ENCODE results near the gene ATOSA.

DNA sequence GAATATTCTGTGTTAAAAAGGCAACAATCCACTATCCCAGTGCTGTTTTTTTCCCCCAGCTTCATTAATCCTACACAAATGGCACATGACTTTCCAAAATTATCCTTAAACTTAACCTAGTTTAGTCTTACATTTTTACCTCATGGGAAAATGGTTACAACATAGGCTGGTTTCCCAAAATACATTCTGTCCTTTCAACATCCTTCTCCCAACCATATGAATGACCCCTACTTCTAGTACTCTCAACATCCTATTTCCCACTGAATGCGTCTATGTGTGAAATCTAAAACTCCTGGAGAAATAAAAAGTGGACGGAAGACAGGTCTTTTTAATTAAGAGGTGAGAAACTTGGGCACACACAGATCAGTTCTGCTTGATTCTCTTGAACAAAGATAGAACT is 33.3 kb downstream of the ATOSA start:
- TF ChIP-seq, protein P1, sequence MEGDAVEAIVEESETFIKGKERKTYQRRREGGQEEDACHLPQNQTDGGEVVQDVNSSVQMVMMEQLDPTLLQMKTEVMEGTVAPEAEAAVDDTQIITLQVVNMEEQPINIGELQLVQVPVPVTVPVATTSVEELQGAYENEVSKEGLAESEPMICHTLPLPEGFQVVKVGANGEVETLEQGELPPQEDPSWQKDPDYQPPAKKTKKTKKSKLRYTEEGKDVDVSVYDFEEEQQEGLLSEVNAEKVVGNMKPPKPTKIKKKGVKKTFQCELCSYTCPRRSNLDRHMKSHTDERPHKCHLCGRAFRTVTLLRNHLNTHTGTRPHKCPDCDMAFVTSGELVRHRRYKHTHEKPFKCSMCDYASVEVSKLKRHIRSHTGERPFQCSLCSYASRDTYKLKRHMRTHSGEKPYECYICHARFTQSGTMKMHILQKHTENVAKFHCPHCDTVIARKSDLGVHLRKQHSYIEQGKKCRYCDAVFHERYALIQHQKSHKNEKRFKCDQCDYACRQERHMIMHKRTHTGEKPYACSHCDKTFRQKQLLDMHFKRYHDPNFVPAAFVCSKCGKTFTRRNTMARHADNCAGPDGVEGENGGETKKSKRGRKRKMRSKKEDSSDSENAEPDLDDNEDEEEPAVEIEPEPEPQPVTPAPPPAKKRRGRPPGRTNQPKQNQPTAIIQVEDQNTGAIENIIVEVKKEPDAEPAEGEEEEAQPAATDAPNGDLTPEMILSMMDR (IDR thresholded peaks at IDR 0.05) = no peak
- no peak for TF ChIP-seq POLR2A (IDR thresholded peaks at IDR 0.05)

Data from ovary (tissue), 3 donors.